Endothelial cell of umbilical vein (primary cell): ENCODE measurements around the gene AHSA1.

Experiments
- CTCF ChIP-seq, 2 donors: IDR thresholded peaks; 1 replicate in 1 of 2; 2 replicates in 1 of 2; pipeline ENCODE4 v1.5.1; 2011; ENCODE audit warnings: low read length in 2 of 2, mild to moderate bottlenecking in 2 of 2, moderate library complexity in 2 of 2, control low read depth in 1 of 2, inconsistent platforms in 1 of 2, low read depth in 1 of 2; ENCODE audit not compliant: insufficient read depth in 1 of 2; ENCODE audit errors: extremely low read depth in 1 of 2
- EZH2 ChIP-seq: IDR thresholded peaks from 2 replicates; pipeline ENCODE4 v1.6.1; 2012; ENCODE audit warnings: borderline replicate concordance, low read depth, mild to moderate bottlenecking, moderate library complexity, low read length, inconsistent platforms; ENCODE audit not compliant: severe bottlenecking
- FOS ChIP-seq: IDR thresholded peaks from 2 replicates; pipeline ENCODE4 v1.6.1; 2011; ENCODE audit warnings: mild to moderate bottlenecking, low read length, moderate library complexity, borderline replicate concordance; ENCODE audit not compliant: insufficient read depth
- GATA2 ChIP-seq: IDR thresholded peaks from 2 replicates; pipeline ENCODE4 v1.7.0; 2011; ENCODE audit warnings: low read depth, mild to moderate bottlenecking, moderate library complexity, mixed read lengths, low read length; ENCODE audit not compliant: insufficient read length, insufficient read depth
- JUN ChIP-seq: IDR thresholded peaks from 2 replicates; pipeline ENCODE4 v1.6.1; 2011; ENCODE audit warnings: borderline replicate concordance, low read depth; ENCODE audit not compliant: insufficient read length, insufficient read depth
- MYC ChIP-seq: IDR thresholded peaks from one replicate; pipeline ENCODE4 v1.6.1; 2011; ENCODE audit warnings: mild to moderate bottlenecking, low read depth, low read length
- POLR2A ChIP-seq: IDR thresholded peaks from 2 replicates; pipeline ENCODE4 v1.6.1; 2012; ENCODE audit warnings: low read depth, mild to moderate bottlenecking, control low read depth, low read length
- POLR2AphosphoS5 ChIP-seq: IDR thresholded peaks from 2 replicates; pipeline ENCODE4 v1.6.1; 2012; ENCODE audit warnings: low read depth, mild to moderate bottlenecking, control low read depth, low read length, moderate library complexity; ENCODE audit not compliant: insufficient read depth

DNA sequence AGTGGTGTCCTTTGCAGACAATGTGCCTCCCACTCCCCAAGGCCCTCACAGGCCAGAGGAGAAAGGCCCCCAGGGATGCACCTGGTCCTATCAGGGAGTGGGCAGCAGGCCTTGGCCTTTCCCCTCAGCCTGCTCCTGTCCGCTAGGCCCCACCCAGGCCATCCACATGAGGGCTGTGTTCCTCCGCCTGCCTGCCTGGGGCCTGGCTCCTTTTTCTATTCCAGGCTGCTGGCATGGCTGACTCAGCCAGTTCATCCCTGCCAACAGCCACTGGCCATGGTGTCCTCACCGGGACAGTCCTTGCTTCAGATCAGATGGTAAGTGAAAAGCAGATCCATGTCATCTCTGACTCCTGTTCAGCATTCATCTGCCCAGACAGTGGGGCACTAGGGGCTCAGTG lies 27.4 kb downstream of the AHSA1 start:
- TF ChIP-seq POLR2A: no peak
- TF ChIP-seq CTCF (IDR thresholded peaks at IDR 0.05; ENCODE audit: extremely low read depth in 1 of 2, insufficient read depth in 1 of 2, low read depth in 1 of 2, low read length in 2 of 2): no peak
- TF ChIP-seq JUN: no peak
- no peak for TF ChIP-seq GATA2
- TF ChIP-seq EZH2: no peak
- no peak for TF ChIP-seq FOS
- no peak for TF ChIP-seq MYC
- TF ChIP-seq POLR2AphosphoS5: no peak
